ENCODE data around the gene MYLK2.
A peak's percentile ranks its signal among the peaks of the same experiment; 100 is the strongest.

The MYLK2 gene

DNA sequence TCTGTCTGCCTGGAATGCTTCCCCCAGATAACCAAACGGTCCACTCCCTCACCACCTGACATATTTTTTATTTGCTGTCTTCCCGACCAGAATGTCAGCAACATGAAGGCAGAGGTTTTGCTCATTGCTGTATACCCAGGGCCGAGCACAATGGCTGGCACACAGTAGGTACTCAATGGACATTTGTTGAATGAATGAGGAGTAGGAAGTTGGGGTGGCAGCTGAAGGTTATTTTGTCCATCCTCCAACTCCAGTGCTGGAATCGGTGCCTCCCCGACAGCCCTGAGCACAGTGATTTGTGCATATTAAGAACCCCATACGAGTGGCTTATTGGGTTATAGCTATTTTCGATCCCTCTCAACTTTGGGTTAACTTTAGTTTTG, 40.8 kb downstream of the MYLK2 start:
- H3K27ac Mint-ChIP-seq: no peak overlapping the region
- peaks cover 0 to 6% of the 10 kb centered on the region in 2 donors for H3K27me3 Mint-ChIP-seq
- H3K4me3 Mint-ChIP-seq: peak overlapping the region in 1 of 2 donors; percentile 56
- ATAC-seq (replicated peaks) (no peak), DNase-seq (no peak)
- no peaks in the 10 kb centered on the region for H3K9me3 Mint-ChIP-seq
- peaks cover 2% of the 10 kb centered on the region for H3K36me3 Mint-ChIP-seq (ENCODE audit: insufficient read depth)
- H3K4me1 Mint-ChIP-seq (ENCODE audit: low read depth in 2 of 2): peaks cover 10 to 11% of the 10 kb centered on the region in 2 donors

DNA sequence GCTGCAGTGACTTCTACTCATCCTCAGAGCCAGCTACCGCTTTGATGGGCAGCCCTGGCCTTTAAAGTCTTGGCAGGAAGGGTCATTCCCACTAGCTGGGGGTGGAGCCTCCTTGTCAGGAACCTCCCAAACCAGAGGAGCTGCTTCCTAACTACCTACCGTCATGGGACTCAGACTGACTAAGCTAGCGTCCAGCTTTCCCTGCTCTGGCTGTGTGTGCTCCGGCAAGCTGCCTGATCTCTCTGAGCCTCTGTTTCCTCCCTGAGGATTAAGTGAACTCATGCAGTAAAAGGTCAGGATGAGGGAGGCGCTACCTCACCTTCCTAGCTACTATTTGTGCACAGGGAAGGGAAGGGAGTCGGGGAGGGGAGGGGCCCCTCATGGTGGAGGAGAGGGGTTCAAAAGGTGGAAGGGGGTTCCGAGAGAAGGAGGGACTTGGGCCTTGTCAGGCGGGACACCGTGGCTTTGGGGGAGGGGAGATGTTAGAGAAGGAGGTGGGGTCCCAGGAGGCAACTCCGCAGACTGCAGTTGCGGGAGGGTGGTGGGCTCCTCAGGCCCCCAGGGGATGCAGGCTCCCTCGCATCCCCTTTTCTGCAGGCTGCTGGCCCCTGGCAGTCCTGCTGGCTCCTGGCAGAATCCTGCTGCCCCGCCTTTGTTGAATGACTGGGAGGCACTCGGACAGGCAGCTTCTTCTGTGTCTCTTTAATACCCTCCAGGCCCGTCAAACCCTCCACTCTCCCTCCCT, 41.4 kb downstream of the MYLK2 start:
- H3K36me3 Mint-ChIP-seq (ENCODE audit: insufficient read depth): peaks cover 2% of the 10 kb centered on the region
- no peaks in the 10 kb centered on the region for H3K9me3 Mint-ChIP-seq
- H3K4me3 Mint-ChIP-seq: peak overlapping the region; percentile 56 to 80
- ATAC-seq (replicated peaks) (no peak), DNase-seq (no peak)
- H3K4me1 Mint-ChIP-seq (ENCODE audit: low read depth in 2 of 2): peaks cover 10 to 11% of the 10 kb centered on the region in 2 donors
- H3K27ac Mint-ChIP-seq: no peak overlapping the region
- H3K27me3 Mint-ChIP-seq: peaks cover 0 to 6% of the 10 kb centered on the region in 2 donors

DNA sequence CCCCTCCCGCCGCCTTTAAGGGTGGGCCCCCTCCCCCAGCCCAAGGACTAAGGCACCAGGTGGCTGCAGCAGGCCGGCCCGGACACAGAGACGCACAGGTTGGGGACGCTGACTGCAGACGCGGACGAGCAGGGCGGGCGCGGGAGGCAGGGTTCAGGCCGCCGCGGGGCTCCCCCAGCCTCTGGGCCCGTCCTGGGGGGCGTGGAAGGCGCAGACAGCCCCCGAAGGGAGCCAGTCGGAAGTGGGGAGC, 41.9 kb downstream of the MYLK2 start:
- DNase-seq: no peak
- Mint-ChIP-seq H3K4me1 (ENCODE audit: low read depth in 2 of 2) (peaks cover 10 to 11% of the 10 kb centered on the region in 2 donors), H3K27ac (no peak overlapping the region), H3K9me3 (no peaks in the 10 kb centered on the region), H3K4me3 (peak overlapping the region; percentile 56 to 80), H3K36me3 (ENCODE audit: insufficient read depth) (peaks cover 2% of the 10 kb centered on the region), H3K27me3 (peaks cover 0 to 6% of the 10 kb centered on the region in 2 donors)
- ATAC-seq (replicated peaks): peak; percentile 55

DNA sequence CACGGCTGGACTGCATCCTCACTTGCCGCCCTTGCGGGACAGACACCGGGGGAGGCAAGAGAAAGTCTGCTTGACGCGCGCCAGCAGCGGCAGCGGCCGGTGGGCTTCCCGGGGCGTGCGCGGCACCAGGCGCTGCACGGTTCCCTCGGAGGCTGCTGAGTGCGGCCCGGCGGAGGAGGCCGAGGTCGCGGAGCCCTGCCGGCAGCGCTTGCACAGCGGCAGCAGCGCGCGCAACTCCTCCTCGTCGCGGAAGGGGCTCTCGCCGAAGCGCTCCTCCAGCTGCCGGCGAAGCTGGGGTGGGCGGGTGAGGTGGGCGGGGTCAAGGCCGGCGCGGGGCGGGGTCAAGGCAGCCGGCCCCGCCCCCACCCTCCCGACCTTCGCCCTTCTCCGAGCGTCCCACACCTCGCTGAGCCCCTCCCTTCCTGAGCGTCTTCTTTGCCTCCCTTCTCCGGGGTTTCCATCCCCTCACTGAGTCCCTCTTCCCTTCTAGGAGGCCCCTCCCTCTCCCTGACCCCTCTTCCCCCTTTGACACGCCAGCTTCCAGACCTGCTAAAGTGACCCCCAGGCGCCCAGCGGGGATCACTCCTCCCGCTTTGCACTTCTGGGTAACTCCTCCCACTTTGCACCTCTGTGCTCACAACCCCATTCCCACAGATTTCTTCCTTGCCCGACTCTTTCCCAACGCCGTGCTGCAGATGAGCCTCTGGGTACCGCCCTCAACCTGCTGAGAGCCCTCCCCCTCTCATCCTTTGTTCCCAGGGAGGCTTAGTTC, 42.4 kb downstream of the MYLK2 start:
- Mint-ChIP-seq H3K27me3 (peaks cover 0 to 6% of the 10 kb centered on the region in 2 donors), H3K9me3 (no peaks in the 10 kb centered on the region), H3K4me1 (ENCODE audit: low read depth in 2 of 2) (peaks cover 10 to 11% of the 10 kb centered on the region in 2 donors), H3K27ac (peak overlapping the region in 1 of 2 donors; percentile 73), H3K36me3 (ENCODE audit: insufficient read depth) (peaks cover 2% of the 10 kb centered on the region), H3K4me3 (peak overlapping the region; percentile 80 to 88)
- DNase-seq (peak; percentile 50 to 63 (median 50)), ATAC-seq (replicated peaks) (peak; percentile 93)

DNA sequence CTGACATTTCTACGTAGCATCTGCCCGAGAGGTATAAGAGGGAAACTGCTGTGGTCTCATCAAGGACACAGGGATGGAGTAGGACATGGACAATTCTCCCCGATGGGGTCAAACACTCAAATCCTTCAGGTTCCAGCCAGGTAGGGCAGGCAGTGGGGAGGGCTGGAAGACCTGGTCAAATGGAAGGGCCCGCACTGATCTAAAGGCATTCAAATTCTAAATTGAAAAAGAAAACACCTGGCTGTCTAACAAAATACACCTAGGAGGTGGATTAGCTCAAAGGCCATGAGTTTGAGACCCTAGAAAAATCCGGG, 43.0 kb downstream of the MYLK2 start:
- Mint-ChIP-seq H3K4me3 (peak overlapping the region; percentile 80 to 88), H3K27ac (peak overlapping the region in 1 of 2 donors; percentile 73), H3K36me3 (ENCODE audit: insufficient read depth) (peaks cover 2% of the 10 kb centered on the region), H3K9me3 (no peaks in the 10 kb centered on the region), H3K4me1 (ENCODE audit: low read depth in 2 of 2) (peaks cover 10 to 11% of the 10 kb centered on the region in 2 donors), H3K27me3 (peaks cover 0 to 6% of the 10 kb centered on the region in 2 donors)
- ATAC-seq (replicated peaks): no peak
- no peak for DNase-seq

DNA sequence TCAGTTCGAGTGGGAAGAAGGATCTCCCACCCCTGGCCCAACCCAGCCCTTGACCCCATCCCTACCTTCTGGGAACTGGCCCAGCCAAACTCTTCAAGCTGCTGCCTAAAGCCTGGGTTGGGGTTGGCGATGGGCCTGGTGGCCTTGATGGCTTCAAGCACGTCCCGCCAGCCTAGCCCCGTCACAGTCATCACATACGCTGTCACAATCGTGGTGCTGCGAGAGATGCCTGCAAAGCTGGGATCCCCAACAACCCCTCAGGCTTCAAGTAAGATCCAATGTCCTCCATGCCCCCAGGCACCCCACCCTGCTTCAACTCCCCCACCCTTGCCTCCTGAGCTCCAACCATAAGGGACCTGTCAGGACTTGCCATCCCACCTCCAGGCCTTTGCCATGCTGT, 43.4 kb downstream of the MYLK2 start:
- Mint-ChIP-seq H3K27me3 (peaks cover under 1 to 6% of the 10 kb centered on the region in 2 donors), H3K27ac (no peak overlapping the region), H3K4me1 (ENCODE audit: low read depth in 2 of 2) (peaks cover 10 to 11% of the 10 kb centered on the region in 2 donors), H3K9me3 (no peaks in the 10 kb centered on the region), H3K4me3 (peak overlapping the region; percentile 11 to 88), H3K36me3 (ENCODE audit: insufficient read depth) (peaks cover 2% of the 10 kb centered on the region)
- no peak for ATAC-seq (replicated peaks)
- DNase-seq: no peak

DNA sequence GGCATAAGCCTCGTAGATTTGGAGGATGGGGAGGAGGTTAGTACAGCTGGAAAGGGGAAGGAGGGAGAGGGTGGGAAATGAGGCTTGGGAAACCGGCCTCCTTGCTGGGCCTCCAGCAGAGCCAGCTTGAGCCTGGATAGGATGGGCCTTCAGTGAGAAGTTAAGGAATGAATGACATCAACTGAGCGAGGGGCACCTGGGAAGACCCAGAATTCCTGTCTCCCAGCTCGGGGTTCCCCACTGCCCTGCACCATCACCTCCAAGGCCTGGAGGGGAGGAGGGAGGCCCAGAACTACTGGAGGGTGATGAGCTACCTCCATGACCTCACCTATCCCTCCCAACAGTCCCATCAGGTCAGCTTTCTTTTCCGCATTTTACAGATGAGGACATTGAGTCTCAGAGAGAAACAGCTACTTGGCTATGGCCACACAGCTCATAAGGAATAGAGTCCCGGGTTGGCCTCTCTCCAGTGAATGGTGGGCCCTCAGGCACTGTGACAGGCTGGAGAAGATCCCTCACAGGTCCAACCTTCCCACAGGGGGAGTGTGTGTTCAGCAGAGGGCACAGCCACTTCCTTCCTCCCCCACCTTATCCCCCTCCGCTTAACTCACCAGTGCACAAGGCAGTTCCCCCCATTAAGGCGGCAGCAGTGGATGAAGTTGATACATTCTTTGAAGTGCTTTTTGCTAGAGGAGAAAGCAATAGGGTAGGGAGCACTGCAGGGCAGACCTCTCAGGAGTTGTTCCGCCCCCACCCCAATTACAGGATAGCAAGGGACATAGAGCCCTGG, 44.3 kb downstream of the MYLK2 start:
- DNase-seq (no peak), ATAC-seq (replicated peaks) (no peak)
- Mint-ChIP-seq H3K4me1 (ENCODE audit: low read depth in 2 of 2) (peaks cover 8 to 10% of the 10 kb centered on the region in 2 donors), H3K4me3 (no peak overlapping the region), H3K9me3 (no peaks in the 10 kb centered on the region), H3K36me3 (ENCODE audit: insufficient read depth) (peaks cover 2% of the 10 kb centered on the region), H3K27me3 (peaks cover 7 to 10% of the 10 kb centered on the region in 2 donors), H3K27ac (no peak overlapping the region)

DNA sequence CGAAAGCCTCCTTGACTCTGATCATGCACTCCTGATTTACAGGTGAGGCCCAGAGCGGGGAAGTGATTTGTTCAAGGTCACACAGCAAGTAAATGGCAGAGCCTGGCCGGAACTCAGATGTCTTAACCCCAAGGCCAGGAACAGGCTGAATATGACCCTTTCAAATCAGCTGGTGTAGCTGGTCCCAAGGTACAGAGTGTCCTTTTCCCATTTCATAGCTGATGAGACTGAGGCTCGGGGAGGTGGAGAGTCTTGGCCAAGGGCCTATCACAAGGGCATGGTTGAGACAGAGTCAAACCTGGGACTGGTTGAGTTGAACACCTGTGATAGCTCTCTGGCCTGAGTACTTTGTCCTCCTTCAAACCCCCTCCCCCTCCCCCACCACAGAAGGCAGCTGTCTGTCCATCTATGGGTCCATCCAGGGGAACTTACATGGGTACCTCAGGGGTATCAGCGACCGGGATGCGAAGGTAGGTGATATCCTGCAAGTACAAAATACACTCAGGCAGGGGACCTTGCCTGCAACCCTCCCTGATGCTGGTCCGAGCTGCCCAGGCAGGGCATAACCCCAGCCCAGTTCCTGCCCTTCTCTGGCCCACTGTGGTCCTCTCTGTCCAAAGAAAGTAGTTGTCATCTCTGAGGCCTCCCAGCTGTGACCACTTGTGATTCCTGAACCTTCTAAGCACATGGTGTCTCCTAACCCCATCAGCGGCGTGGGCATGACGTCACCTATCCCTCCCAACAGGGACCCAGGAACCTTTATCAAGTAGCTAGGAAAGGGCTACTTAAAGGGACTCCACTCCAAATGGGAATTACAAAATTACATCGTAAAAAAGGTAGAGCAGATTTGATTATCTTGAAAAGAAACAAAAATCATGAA, 45.6 kb downstream of the MYLK2 start:
- ATAC-seq (replicated peaks): no peak
- no peak overlapping the region for H3K4me3 Mint-ChIP-seq
- peaks cover 16 to 23% of the 10 kb centered on the region in 2 donors for H3K27me3 Mint-ChIP-seq
- no peak overlapping the region for H3K27ac Mint-ChIP-seq
- H3K9me3 Mint-ChIP-seq: no peaks in the 10 kb centered on the region
- DNase-seq: no peak
- peaks cover 12 to 14% of the 10 kb centered on the region in 2 donors for H3K4me1 Mint-ChIP-seq (ENCODE audit: low read depth in 2 of 2)
- H3K36me3 Mint-ChIP-seq (ENCODE audit: insufficient read depth): no peaks in the 10 kb centered on the region

DNA sequence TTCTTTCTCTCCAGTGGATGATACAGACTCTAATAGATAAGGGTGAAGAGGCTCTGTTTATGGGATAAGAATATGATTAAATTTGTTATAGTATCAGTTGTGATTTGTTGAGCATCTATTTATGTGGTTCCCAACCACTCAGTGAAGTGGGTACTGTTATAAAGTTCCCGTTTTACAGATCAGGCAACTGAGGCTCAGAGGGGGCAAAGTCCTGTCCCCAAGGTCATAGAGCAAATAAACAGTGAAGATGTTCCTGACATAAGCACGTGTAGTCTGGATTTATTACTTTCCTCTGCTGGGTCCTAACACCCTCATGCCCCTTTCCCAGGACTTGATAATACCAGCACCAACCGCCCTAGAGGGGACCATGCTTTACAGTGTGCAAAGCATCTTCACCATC, 47.1 kb downstream of the MYLK2 start:
- ATAC-seq (replicated peaks) (no peak), DNase-seq (no peak)
- H3K9me3 Mint-ChIP-seq: no peaks in the 10 kb centered on the region
- peaks cover 3% of the 10 kb centered on the region for H3K36me3 Mint-ChIP-seq (ENCODE audit: insufficient read depth)
- H3K4me3 Mint-ChIP-seq: no peak overlapping the region
- no peak overlapping the region for H3K27ac Mint-ChIP-seq
- H3K27me3 Mint-ChIP-seq: peaks cover 23 to 37% of the 10 kb centered on the region in 2 donors
- peaks cover 17 to 18% of the 10 kb centered on the region in 2 donors for H3K4me1 Mint-ChIP-seq (ENCODE audit: low read depth in 2 of 2)

DNA sequence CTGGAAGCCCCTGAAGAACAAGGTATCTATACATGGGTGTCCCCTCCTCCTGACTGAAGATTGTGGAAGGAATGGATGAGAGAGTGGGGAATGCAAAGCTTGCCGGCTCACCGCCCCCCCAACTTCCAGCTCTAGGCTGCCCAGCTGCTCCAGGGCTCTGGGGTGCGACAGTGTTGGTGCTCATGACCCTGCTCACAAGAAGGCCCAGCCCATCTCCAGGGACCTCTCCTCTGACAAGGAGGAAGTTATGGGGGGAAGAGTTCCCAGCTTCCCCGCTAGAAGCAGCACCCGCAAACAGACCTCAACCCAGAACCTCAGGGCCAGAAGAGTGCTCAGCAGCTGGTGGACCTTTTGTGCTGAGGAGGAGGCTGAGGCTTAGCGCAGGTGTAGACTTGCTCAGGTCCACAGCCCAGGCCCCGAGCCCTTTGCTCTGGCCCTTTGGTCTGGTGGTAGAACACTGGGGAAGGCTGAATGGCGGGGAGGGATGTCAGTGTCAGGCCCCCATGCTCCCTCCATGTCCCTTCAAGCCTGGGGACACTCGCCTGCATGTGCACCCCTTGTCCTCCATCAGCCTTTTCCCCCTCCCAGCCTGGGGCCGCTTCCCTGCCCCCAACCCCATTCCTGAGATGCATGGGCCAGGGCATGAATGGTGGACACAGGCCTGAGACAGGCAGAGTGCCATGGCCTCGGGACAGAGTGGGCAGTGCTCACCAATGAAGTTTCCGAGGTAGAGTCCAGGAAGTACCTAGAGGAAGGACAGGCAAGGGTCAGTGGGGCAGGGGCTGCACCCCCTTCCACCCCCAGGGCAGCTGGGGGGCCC, 49.9 kb downstream of the MYLK2 start:
- peaks cover 41 to 55% of the 10 kb centered on the region in 2 donors for H3K27me3 Mint-ChIP-seq
- peak overlapping the region; percentile 81 to 85 for H3K4me3 Mint-ChIP-seq
- H3K9me3 Mint-ChIP-seq: no peaks in the 10 kb centered on the region
- peak overlapping the region in 1 of 2 donors; percentile 49 for H3K27ac Mint-ChIP-seq
- ATAC-seq (replicated peaks) (no peak), DNase-seq (no peak)
- H3K36me3 Mint-ChIP-seq (ENCODE audit: insufficient read depth): peaks cover 4% of the 10 kb centered on the region
- peaks cover 14% of the 10 kb centered on the region in 2 donors for H3K4me1 Mint-ChIP-seq (ENCODE audit: low read depth in 2 of 2)

DNA sequence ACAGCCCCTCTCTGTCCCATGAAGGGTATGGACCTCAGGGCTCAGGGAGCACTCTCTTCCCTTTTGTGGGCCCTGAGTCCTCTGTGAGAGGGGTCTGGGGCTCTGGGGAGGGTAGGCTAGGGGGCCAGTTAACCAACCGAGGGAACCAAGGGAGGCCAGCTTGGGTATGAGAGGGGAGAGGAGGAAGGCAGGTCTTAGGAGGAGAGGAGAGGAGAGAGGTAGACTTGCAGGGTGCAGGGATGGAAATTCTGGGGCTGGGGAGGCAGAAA, 50.5 kb downstream of the MYLK2 start:
- no peak for ATAC-seq (replicated peaks)
- peaks cover 4% of the 10 kb centered on the region for H3K36me3 Mint-ChIP-seq (ENCODE audit: insufficient read depth)
- peaks cover 14% of the 10 kb centered on the region in 2 donors for H3K4me1 Mint-ChIP-seq (ENCODE audit: low read depth in 2 of 2)
- DNase-seq: no peak
- peak overlapping the region; percentile 81 to 85 for H3K4me3 Mint-ChIP-seq
- peaks cover 41 to 55% of the 10 kb centered on the region in 2 donors for H3K27me3 Mint-ChIP-seq
- H3K9me3 Mint-ChIP-seq: no peaks in the 10 kb centered on the region
- peak overlapping the region; percentile 5 to 49 for H3K27ac Mint-ChIP-seq

DNA sequence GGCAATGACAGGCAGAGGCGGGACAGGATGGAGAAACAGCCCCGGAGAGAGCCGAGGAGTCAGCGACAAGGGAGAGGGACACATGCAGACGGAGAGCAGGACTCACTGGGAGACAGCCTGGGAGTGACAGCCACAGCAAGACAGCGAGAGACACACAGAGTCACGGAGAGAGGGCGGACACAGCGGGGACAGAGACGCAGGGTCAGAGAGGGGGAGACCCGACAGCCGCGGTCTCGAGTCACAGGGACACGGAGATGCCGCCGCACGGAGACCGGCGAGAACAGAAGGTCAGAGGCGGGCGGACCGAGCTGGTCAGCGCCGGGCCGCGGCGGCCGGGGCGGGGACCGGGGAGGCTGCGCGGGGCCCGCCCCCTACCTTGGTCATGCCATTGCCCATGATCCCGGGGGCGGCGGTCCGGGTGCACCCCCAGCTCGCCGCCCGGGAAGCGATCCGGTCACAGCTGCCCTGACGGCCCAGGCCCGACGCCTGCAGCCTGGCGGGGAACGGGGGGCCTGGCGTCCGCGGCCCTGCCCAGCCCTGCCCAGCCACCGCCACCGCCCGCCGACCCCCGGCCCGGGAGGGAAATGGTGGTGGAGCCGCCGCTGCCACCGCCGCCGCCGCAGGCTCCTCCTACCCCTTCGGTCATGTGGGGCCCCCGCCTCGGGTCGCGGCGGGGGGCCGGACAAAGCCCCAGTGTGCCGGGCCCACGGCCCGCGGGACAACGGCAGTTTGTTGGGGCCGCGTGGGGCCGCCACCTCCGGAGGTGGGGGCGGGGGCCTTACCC, 51.0 kb downstream of the MYLK2 start, which contains the start of the genes DUSP15 and TTLL9:
Gene DUSP15, minus strand, starts transcription at position 586 of the 784 bp plus-strand sequence. Its CDS starts 190 bp downstream, at position 396.
Gene TTLL9, plus strand, starts transcription at position 693 of the 784 bp plus-strand sequence. CDS start 493 bp downstream, outside the sequence.
- peaks cover 14% of the 10 kb centered on the region in 2 donors for H3K4me1 Mint-ChIP-seq (ENCODE audit: low read depth in 2 of 2)
- H3K4me3 Mint-ChIP-seq: peak within 1 kb of the TSS; percentile 82 to 85
- H3K27ac Mint-ChIP-seq: peak within 1 kb of the TSS; percentile 5 to 59
- no peaks in the 10 kb centered on the region for H3K9me3 Mint-ChIP-seq
- ATAC-seq (replicated peaks) (peak; percentile 65), DNase-seq (peak in 1 of 3 experiments; percentile 17)
- peaks cover 41 to 55% of the 10 kb centered on the region in 2 donors for H3K27me3 Mint-ChIP-seq
- H3K36me3 Mint-ChIP-seq (ENCODE audit: insufficient read depth): peaks cover 4% of the 10 kb centered on the region

All from effector memory CD8-positive, alpha-beta T cell (primary cell).